ENCODE results near the gene DEXI.

The DEXI gene

DNA sequence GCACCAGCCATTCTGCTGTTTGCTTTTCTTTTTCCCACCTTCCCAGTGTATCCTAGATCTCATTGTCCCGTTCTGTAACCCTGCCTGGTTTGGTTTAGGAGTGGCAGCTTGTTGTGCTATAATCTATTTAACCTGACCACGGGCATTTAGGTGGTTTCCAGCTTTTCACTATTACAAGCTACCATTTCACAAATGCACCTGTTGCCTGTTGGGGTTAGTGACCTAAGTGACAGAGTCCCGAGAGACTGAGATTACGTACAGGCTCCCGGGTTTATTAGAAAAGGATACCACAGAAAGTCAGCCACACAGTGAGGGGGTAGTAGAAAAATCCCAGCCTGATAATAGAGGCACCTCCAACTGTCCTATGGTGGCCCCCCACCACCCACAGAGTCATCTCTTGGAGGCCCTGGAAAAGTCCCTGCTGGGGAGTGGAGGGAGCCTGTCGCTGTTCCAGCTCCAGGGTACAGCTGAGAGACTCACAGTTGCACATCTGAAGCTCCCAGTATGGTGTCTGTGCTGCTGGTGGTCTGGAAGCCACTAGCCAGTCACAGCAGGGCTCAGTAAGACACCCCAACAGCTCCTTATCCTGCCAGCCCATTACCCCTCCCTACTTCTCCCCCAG lies 23.3 kb upstream of the DEXI start:
- TF ChIP-seq, protein P1, sequence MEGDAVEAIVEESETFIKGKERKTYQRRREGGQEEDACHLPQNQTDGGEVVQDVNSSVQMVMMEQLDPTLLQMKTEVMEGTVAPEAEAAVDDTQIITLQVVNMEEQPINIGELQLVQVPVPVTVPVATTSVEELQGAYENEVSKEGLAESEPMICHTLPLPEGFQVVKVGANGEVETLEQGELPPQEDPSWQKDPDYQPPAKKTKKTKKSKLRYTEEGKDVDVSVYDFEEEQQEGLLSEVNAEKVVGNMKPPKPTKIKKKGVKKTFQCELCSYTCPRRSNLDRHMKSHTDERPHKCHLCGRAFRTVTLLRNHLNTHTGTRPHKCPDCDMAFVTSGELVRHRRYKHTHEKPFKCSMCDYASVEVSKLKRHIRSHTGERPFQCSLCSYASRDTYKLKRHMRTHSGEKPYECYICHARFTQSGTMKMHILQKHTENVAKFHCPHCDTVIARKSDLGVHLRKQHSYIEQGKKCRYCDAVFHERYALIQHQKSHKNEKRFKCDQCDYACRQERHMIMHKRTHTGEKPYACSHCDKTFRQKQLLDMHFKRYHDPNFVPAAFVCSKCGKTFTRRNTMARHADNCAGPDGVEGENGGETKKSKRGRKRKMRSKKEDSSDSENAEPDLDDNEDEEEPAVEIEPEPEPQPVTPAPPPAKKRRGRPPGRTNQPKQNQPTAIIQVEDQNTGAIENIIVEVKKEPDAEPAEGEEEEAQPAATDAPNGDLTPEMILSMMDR (IDR thresholded peaks at IDR 0.05; ENCODE audit: control extremely low read depth, extremely low read depth, low read depth, missing control alignments) = no peak
- ChIA-PET CTCF (interaction anchor here (0.8 to 17.4 kb wide), 23 partner anchors 10 to 776 kb away, joined by 3 to 305 read pairs (median 5); partner anchors contain the start of genes CLEC16A and SOCS1), POLR2A (interaction anchor here (0.6 to 3.7 kb wide), 5 partner anchors 224 to 424 kb away, joined by 3 to 45 read pairs (median 7); partner anchors contain the start of gene SOCS1)
- peak; percentile 73 for DNase-seq (ENCODE audit: extremely low spot score)

DNA sequence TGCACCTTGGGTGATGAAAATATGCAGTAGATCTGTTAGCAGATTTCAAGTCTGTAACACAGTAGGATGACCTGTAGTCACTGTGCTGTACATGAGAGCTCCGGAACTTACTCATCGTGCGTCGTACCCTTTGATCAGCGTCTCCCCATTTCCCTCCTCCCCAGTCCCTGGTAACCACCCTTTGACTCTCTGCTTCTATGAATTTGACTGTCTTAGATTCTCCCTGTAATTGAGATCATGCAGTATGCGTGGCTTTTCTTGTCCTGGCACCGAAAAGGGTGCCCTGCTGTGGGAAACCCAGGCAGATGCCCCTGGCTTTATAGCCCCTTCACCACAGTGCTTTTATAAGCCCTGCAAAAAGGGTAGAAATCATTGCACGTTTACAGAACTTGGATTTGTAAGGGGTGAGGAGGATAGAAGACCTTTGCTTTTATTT lies 22.6 kb upstream of the DEXI start:
- ChIA-PET CTCF (interaction anchor here (0.8 to 17.4 kb wide), 38 partner anchors 10 to 777 kb away, joined by 3 to 305 read pairs (median 5); partner anchors contain the start of genes CLEC16A and SOCS1), POLR2A (interaction anchor here (0.6 to 3.7 kb wide), 7 partner anchors 148 to 390 kb away, joined by 3 to 45 read pairs (median 3); partner anchors contain the start of gene SOCS1)
- DNase-seq (ENCODE audit: extremely low spot score) = peak; percentile 64
- TF ChIP-seq, protein P1 (IDR thresholded peaks at IDR 0.05; ENCODE audit: control extremely low read depth, extremely low read depth, low read depth, missing control alignments) = no peak

GRCh38 chr16:10964039-10964890 lies 22.0 kb upstream of the DEXI start:
- peak; percentile 75 for DNase-seq (ENCODE audit: extremely low spot score)
- ChIA-PET POLR2A (interaction anchor here (0.6 to 3.7 kb wide), 8 partner anchors 99 to 391 kb away, joined by 3 to 45 read pairs (median 3); partner anchors contain the start of gene SOCS1), CTCF (interaction anchor here (0.6 to 17.4 kb wide), 67 partner anchors 8 to 778 kb away, joined by 3 to 305 read pairs (median 4); partner anchors contain the start of genes CLEC16A, PRM2, SOCS1 and TNP2)
- TF ChIP-seq, protein P1 (IDR thresholded peaks at IDR 0.05; ENCODE audit: control extremely low read depth, extremely low read depth, low read depth, missing control alignments) = peak; percentile 95

- TF ChIP-seq, protein P1 (IDR thresholded peaks at IDR 0.05; ENCODE audit: control extremely low read depth, extremely low read depth, low read depth, missing control alignments) = no peak
- DNase-seq (ENCODE audit: extremely low spot score) = no peak
- CTCF ChIA-PET = interaction anchor here (1.5 to 17.8 kb wide), 6 partner anchors 3 to 444 kb away, joined by 3 to 305 read pairs (median 153); partner anchors contain the start of genes CLEC16A and SOCS1
- POLR2A ChIA-PET = no interaction called here
These were observed 19.0 kb upstream of the DEXI start for GRCh38 chr16:10961231-10961630.

DNA sequence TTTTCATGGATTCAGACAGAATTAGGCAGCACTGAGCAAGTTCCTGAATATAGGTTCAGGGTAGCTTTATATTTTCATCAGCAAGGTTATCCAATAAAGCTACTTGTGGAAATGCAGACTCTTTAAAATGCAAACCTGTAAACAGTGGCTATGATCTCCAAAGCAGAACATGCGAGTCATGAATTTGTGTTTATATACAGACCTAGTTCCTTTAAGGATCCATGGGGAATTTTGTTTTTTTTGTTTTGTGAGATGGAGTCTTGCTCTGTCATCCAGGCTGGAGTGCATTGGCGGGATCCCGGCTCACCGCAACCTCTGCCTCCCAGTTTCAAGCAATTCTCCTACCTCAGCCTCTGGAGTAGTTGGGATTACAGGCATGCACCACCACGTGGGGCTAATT lies 16.9 kb upstream of the DEXI start:
- CTCF ChIA-PET = interaction anchor here (0.7 to 17.8 kb wide), 5 partner anchors 5 to 755 kb away, joined by 3 to 305 read pairs (median 6); partner anchors contain the start of gene CLEC16A
- no peak for DNase-seq (ENCODE audit: extremely low spot score)
- TF ChIP-seq, protein P1 (IDR thresholded peaks at IDR 0.05; ENCODE audit: control extremely low read depth, extremely low read depth, low read depth, missing control alignments) = no peak
- POLR2A ChIA-PET = no interaction called here

Data from GM10248 (cell line).